ENCODE measurements around the gene ZDHHC13.

- no peak for TF ChIP-seq EZH2 (IDR thresholded peaks at IDR 0.05; ENCODE audit: borderline replicate concordance, low read depth, low read length)
- TF ChIP-seq NCOA2 (IDR thresholded peaks at IDR 0.05; ENCODE audit: partially characterized antibody in 2 of 2): no peak
- TF ChIP-seq RBFOX2 (IDR thresholded peaks at IDR 0.05; ENCODE audit: low read depth, low read length): no peak
- no peak for TF ChIP-seq NFXL1 (CRISPR knock-in tag; IDR thresholded peaks at IDR 0.05)
- no peak for TF ChIP-seq PBX2 (CRISPR knock-in tag; IDR thresholded peaks at IDR 0.05; ENCODE audit: low read depth)
- TF ChIP-seq PBX2 (tag; conservative IDR thresholded peaks at IDR 0.05; ENCODE audit: low read depth): no peak
- no peak for TF ChIP-seq ZBTB8A (IDR thresholded peaks at IDR 0.05; ENCODE audit: partially characterized antibody)
- TF ChIP-seq CXXC5 (CRISPR knock-in tag; IDR thresholded peaks at IDR 0.05): no peak
- TF ChIP-seq MEF2D (tag; conservative IDR thresholded peaks at IDR 0.05; ENCODE audit: low read depth): no peak
Measured at GRCh38 chr11:19092342-19092741, 24.6 kb upstream of the ZDHHC13 start.

Measured in K562 (cell line).